GM18508 (cell line): Measurements from ENCODE around the gene DIP2C.
"Not testable (repeated sequence)": the region's sequence is repeated elsewhere in the genome, so short reads cannot be mapped to it uniquely, and the experiment has no call there.

ENCODE experiments used
- ATAC-seq: cut with Tn5 transposase; IDR thresholded peaks from one replicate; pipeline ENCODE4 v1.9.1; 2021; ENCODE audit warnings: moderate number of reproducible peaks; ENCODE audit not compliant: insufficient read depth, unreplicated experiment

DIP2C gene

GRCh38 chr10:603745-604144, 85.7 kb downstream of the DIP2C start:
- ATAC-seq, result no peak

- no peak for ATAC-seq
Observed at GRCh38 chr10:602391-603005, 87.0 kb downstream of the DIP2C start.

GRCh38 chr10:601660-601963, 87.9 kb downstream of the DIP2C start:
- ATAC-seq, result no peak

- ATAC-seq, result no peak
Observed at GRCh38 chr10:600876-601659, 88.4 kb downstream of the DIP2C start.

GRCh38 chr10:600234-600633, 89.2 kb downstream of the DIP2C start:
- no peak for ATAC-seq

- ATAC-seq, result no peak
Observed at GRCh38 chr10:599767-600166, 89.7 kb downstream of the DIP2C start.

- ATAC-seq, result no peak
Observed at GRCh38 chr10:598415-599170, 90.9 kb downstream of the DIP2C start.

- no peak for ATAC-seq
Observed at GRCh38 chr10:597976-598375, 91.5 kb downstream of the DIP2C start.

DNA sequence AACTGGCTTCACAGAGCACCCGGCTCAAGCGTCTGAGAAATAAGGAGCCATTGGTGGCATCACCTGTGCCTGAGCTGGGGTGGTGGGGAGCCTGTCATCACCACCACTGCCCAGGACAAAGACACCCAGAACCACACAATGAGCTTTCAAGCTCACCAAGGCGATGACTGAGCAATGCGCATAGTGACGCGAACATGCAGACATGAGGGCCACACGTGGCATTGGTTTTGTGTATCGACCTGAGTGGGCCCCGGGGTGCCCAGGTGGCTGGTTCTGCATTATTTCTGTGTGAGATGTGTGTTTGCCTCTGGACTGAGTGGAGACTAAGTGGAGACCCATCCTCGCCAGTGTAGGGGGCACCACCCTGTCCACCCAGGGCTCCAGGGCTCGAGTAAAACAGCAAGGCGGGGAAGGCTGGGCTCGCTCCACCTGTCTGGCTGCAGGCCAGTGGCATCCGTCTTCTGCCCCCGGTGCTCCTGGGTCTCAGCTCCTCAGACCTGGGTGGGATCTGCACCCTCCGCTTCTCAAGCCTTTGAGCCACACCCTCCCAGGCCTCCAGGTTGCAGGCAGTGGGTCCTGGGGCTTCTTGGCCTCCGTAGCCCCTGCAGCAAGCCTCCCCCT, 92.6 kb downstream of the DIP2C start:
- no peak for ATAC-seq

DNA sequence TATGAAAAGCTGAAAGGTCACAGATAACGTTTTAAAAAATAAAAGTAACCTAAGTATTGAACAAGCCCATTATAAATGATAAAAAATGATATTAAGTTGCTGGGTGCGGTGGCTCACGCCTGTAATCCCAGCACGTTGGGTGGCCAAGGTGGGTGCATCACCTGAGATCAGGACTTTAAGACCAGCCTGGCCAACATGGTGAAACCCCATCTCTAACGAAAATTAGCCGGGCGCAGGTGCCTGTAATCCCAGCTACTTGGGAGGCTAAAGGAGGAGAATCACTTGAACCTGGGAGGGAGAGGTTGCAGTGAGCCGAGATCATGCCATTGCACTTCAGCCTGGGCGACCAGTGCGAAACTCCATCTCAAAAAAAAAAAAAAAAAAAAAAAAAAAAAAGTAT, 93.3 kb downstream of the DIP2C start:
- ATAC-seq, result not testable (repeated sequence)

- no peak for ATAC-seq
Observed at GRCh38 chr10:595473-595872, 94.0 kb downstream of the DIP2C start.

- ATAC-seq, result no peak
Observed at GRCh38 chr10:594584-595270, 94.7 kb downstream of the DIP2C start.

- ATAC-seq, result no peak
Observed at GRCh38 chr10:593901-594457, 95.5 kb downstream of the DIP2C start.

DNA sequence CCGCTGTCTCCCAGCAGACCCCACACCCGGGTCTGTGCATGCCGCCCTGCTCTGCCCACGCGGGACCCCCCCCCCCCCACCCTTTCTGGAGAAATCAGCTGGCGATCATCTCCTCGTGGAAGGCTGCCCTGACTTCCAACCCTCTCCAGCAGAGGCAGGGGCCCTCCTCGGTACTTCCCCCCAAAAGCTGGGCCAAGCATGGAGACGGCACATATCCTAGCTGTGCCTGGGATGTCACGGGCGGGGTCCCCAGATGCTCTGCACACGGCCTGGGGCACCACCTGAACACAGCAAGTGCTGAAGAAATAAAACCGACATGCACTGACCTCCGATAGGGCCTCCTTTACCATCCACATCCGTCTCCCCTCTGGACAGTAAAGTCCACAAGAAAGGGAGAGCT, 96.0 kb downstream of the DIP2C start:
- no peak for ATAC-seq

GRCh38 chr10:593016-593415, 96.5 kb downstream of the DIP2C start:
- no peak for ATAC-seq

DNA sequence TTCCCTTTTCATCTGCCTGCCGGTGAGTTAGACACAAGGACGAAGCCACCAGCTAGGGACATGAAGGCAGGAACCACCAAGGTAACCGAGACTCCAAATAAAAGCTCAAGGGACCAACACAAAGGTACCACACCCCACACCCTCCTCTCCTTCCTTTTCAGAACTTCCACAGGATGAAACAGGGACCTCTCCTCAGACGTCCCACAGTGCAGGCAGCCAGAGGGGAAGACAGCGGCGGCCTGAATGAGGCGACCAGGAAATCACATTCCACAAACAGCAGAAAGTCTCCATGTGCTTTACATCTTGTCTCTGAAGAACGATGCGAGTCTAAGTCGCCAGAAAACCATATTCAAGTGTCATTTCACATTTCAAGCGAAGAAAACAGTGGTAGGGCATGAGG, 97.8 kb downstream of the DIP2C start:
- ATAC-seq, result no peak

DNA sequence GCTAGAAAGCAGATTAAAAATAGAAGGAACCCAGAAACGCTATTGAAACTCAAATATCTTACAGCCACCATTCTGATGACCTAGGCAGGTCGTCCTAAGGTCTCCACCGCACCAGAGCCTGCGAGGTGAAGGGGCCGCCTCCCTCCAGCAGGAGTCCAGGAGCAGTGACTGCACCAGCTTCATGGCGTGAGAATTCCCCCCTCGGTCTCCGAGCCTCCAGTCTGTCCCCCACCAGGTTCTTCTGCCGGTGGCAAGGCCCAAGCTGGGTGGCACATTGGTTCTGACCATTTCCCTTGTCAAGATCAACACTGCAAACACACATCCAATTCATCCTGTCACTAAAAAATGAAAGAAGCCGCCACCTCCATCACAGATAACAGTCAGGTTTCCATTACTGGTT, 98.7 kb downstream of the DIP2C start:
- ATAC-seq, result no peak

- ATAC-seq, result no peak
Observed at GRCh38 chr10:589961-590680, 99.3 kb downstream of the DIP2C start.
